Lower leg skin (tissue), 3 donors: Measurements from ENCODE around the gene SELENOI.

Experiments
- POLR2A ChIP-seq, 2 donors: fragments of 450-650 bp; IDR thresholded peaks; one replicate each; pipeline ENCODE4 v1.6.1; 2016 to 2017; ENCODE audit warnings: antibody characterized with exemption in 2 of 2, mild to moderate bottlenecking in 1 of 2, moderate library complexity in 1 of 2
- TF ChIP-seq, protein P1 (sequence below), 3 donors: fragments of 450-650 bp; IDR thresholded peaks; one replicate each; pipeline ENCODE4 v1.5.1; 2016; ENCODE audit warnings: antibody characterized with exemption in 3 of 3, mild to moderate bottlenecking in 3 of 3, moderate library complexity in 2 of 3

GRCh38 chr2:26399771-26400376 lies 53.9 kb downstream of the SELENOI start:
- TF ChIP-seq, protein P1, sequence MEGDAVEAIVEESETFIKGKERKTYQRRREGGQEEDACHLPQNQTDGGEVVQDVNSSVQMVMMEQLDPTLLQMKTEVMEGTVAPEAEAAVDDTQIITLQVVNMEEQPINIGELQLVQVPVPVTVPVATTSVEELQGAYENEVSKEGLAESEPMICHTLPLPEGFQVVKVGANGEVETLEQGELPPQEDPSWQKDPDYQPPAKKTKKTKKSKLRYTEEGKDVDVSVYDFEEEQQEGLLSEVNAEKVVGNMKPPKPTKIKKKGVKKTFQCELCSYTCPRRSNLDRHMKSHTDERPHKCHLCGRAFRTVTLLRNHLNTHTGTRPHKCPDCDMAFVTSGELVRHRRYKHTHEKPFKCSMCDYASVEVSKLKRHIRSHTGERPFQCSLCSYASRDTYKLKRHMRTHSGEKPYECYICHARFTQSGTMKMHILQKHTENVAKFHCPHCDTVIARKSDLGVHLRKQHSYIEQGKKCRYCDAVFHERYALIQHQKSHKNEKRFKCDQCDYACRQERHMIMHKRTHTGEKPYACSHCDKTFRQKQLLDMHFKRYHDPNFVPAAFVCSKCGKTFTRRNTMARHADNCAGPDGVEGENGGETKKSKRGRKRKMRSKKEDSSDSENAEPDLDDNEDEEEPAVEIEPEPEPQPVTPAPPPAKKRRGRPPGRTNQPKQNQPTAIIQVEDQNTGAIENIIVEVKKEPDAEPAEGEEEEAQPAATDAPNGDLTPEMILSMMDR (IDR thresholded peaks at IDR 0.05), result no peak
- TF ChIP-seq POLR2A (IDR thresholded peaks at IDR 0.05), result no peak
